Measurements from ENCODE around the gene MRPS18C.
"Not testable (repeated sequence)": the region's sequence is repeated elsewhere in the genome, so short reads cannot be mapped to it uniquely, and the experiment has no call there.

MRPS18C gene

DNA sequence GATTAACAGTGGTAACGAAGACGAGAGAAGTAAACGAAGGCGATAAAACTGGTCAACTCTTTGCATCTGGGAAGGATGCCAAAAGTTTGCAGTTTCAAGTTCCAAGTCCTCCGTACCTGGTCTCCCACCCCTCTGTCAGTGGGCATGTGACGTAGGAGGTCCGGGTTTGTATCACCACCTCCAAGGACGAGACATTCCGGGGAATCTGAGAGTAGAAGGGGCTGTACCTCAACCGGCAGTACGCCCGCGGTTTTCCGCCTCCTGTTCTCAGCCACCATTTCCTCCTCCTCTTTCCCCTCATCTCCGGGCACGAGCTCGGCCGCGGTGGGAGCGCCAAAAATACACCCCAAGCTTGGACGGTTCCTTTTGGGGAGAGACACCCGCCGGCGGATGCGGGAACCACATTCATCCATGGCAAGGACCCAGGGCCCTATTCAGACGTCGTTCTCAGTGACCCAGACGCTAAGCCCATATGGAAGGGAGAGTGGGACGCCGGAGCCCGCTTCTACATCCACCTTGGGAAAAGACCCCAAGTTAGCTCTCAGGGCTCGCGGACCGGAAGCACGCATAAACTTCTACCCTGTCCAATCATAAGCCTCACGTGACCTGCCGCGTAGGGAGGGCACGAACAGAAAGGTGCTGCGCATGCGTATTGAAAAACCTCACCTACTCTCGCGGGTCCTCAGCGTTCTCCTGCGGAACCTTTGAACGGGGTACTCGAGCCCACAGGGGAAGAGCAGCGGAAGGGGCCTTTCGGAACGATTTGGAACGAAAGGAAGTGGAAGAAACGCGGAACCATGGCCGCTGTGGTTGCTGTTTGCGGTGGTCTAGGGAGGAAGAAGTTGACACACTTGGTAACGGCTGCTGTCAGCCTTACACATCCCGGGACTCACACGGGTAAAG, at the start of gene MRPS18C, which contains the start of gene HELQ:
Gene MRPS18C (plus strand): TSS at position 778 of the 903 bp plus-strand sequence. CDS start 20 bp downstream, at position 798.
Gene HELQ (minus strand): TSS at position 543 of the 903 bp plus-strand sequence. CDS start 130 bp downstream, at position 413.
- peak; percentile 83 for DNase-seq (ENCODE audit: low read depth)

DNA sequence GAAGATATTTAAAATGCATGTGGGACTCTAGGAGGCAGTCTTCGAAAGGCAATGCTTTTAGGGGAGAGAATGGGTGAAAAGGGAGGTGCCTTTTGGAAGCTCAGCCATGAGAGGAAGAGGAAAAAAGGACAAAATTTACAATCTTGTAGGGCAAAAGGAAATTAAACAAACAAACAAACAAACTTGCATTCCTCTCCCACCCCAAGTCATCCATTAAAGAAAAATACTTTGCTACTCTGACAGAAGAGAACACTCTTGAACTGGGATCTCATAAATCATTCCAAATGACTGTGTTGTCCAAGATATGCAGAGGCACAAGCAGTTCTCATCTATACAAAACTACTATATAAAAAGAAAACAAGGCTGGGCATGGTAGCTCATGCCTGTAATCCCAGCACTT, 47.0 kb upstream of the MRPS18C start:
- no peak for DNase-seq (ENCODE audit: low read depth)

- DNase-seq (ENCODE audit: low read depth) = no peak
These were observed 42.2 kb upstream of the MRPS18C start for GRCh38 chr4:83413676-83414075.

- no peak for DNase-seq (ENCODE audit: low read depth)
These were observed 38.3 kb upstream of the MRPS18C start for GRCh38 chr4:83417566-83417965.

DNA sequence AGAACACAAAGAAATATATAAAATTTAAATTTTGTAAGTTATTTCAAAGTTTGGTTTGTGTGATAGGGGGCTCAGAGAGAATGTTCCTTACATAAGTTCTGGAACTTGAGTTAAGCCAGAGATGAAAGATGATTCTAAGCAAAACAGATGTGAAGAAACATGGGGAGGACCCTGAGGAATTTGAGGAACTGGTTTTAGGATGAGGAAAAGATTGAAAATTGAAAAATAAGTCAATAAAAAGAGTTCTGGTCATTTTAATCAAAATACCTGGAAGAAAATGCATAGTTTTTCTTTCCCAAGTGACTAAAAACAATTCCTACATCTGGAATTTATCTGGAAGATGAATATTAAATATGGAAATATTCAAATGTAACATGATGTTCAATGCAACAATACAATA, 37.6 kb upstream of the MRPS18C start:
- DNase-seq (ENCODE audit: low read depth) = no peak

DNA sequence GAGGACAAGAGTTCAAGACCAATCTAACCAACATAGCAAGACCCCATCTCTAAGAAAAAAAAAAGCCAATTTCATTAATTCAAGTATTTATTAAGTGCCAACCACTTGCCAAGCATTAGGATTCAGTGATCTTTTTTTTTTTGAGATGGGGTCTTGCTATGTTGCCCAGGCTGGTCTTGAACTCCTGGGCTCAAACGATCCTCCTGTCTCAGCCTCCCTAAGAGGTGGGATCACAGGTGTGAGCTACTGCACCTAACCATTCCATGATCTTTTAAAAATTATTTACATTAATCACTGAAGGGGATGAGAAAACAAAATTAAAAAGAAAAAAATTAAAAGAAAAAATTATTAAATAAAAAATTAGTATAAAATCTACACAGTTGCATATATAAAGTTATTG, 24.7 kb upstream of the MRPS18C start:
- DNase-seq (ENCODE audit: low read depth) = no peak

GRCh38 chr4:83436680-83437079, 19.2 kb upstream of the MRPS18C start:
- no peak for DNase-seq (ENCODE audit: low read depth)

GRCh38 chr4:83438719-83439118, 17.1 kb upstream of the MRPS18C start:
- DNase-seq (ENCODE audit: low read depth) = no peak

DNA sequence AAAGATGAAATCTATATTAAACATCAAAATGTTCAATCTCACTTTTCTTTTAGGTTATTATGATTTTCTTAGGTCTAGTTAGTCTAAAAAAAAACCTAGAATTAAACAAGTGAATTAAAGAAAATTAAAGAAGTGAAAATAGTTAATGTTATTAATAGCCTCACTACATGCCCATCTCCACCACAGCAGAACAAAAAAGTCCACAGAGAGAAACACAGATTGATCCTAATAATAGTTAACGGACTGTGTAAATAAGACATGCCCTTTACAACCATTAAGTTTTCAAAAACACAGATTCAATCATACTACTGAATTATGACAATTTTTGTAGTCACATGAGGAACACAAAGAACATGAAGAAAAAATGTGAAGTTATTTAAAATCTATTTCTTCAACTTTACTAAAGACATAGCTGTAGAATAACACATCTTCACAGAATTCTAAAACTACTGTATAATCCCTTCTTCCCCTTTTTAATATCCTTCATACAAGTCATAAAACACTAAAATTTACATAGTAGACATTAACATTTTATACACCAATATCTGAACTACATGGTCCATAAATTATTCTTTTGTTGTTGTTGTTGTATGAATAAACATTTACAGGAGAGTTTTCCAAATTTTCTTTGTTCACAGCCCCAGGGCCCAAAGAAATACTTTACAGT, 15.6 kb upstream of the MRPS18C start:
- DNase-seq (ENCODE audit: low read depth) = no peak

GRCh38 chr4:83440899-83441298, 15.0 kb upstream of the MRPS18C start:
- DNase-seq (ENCODE audit: low read depth) = no peak

GRCh38 chr4:83449009-83449408, 6.8 kb upstream of the MRPS18C start:
- DNase-seq (ENCODE audit: low read depth) = no peak

DNA sequence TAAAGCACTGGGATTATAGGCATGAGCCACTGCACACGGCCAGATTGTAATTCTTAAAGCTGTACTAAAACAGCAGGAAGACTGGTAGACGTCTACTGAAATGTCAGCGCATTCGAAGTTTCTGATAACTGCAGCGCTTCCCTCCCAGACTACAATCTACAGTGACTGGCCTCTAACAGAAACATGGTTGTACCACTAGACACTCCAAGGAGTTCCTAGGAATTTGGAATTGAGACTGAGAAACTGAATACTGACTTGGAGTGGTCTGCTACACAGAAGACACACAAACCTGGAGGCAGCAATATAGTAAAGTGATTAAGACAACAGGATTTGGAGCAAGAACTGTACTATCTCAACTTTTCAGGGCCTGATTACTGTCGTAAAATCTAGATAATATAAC, 1.2 kb upstream of the MRPS18C start:
- DNase-seq (ENCODE audit: low read depth) = no peak

DNA sequence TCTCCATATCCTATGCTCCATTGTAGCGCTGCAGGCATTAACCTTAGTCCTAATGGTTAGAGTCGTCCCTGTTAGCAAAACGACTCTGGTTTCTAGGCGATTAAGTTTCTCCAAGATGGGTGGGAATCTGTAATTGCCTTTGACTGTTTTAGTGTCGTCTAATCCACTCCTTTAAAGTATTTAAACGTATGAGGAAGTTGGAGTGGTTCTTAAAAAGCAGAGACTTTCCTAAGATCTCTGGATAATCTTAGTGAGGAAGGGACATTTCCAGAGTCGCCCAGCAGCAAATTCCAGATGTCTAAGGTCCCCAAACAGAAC, 285 bp downstream of the MRPS18C start:
- no peak for DNase-seq (ENCODE audit: low read depth)

DNA sequence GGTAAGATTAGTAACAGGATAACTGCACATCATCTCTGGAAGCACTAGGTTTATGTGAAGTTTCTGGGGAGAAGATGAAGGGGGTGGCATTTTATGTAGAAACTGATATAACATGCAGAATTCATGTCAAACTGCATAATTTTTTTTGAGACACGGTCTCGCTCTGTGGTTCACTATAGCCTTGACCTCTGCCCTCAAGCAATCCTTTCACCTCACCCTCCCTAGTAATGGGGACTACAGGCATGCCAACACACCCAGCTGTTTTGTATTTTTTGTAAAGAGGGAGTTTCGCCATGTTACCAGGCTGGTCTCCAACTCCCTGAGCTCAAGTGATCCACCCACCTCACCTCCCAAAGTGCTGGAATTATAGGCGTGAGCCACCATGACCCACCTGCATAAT, 17.6 kb downstream of the MRPS18C start:
- DNase-seq (ENCODE audit: low read depth) = no peak

GRCh38 chr4:83473966-83474365, 18.1 kb downstream of the MRPS18C start:
- DNase-seq (ENCODE audit: low read depth) = no peak

- peak; percentile 87 for DNase-seq (ENCODE audit: low read depth)
These were observed 28.9 kb downstream of the MRPS18C start, which contains the start of gene ABRAXAS1 for GRCh38 chr4:83484500-83485461. ABRAXAS1 (minus strand) TSS chr4:83485100; CDS start chr4:83485072, 28 bp downstream.

DNA sequence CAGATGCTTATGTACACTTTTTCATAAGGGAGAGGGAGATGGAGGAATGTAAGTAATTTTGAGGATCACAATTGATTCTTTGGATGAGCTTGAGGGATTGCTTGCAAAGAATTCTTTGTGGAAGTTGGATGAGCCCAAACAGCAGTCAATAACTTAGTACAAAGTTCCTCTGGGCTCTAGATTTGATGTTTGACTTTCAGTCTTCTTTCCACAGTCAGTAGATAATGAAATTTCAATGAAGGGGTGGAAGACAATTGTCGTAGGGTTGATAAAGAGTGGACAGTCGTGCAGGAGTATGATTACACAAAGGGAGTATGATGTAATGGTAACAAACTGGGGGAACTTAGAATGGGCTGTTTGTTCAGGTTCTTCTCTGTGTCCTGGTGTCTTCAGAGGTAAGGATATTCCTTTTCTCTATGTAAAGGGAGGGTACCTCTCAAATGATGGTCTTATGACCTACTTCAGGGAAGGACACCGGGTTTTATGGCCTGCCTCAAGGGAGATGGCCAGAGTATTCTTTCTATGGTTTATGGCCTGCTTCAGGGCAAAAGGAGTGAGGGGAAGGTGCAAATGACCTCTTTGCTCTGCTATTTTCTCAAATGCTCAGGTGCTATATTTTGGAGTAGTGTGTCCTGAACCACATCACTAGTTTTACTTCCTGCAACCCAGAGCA, 30.7 kb downstream of the MRPS18C start:
- no peak for DNase-seq (ENCODE audit: low read depth)

DNA sequence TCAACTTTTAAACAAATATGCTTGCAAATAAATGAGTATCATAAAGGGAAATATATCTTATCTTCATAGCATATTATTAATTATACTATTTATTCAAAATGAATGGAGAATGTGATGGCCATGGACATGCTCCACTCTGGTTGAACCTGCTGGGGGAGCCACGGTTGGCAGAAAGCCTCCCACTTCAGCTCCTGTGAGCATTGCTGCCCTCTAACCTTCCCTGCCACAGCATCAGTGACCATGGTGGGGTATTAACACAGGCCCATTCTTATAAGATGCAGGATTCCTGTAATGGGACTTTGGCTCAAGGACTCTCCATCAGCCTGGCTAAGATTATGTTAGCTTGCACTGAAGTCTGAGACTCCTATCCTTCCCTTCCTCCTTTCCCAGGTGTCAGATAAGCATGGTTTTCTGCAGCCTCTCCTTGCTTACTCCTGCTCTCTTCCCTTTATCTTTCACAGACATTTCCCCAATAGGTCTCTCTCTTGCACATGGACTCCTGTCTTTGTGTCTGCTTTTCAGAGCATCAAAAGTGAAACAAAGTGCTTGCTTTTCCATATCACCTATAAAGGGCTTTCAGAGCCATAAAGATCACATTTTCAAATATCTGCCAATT, 34.0 kb downstream of the MRPS18C start:
- no peak for DNase-seq (ENCODE audit: low read depth)

DNA sequence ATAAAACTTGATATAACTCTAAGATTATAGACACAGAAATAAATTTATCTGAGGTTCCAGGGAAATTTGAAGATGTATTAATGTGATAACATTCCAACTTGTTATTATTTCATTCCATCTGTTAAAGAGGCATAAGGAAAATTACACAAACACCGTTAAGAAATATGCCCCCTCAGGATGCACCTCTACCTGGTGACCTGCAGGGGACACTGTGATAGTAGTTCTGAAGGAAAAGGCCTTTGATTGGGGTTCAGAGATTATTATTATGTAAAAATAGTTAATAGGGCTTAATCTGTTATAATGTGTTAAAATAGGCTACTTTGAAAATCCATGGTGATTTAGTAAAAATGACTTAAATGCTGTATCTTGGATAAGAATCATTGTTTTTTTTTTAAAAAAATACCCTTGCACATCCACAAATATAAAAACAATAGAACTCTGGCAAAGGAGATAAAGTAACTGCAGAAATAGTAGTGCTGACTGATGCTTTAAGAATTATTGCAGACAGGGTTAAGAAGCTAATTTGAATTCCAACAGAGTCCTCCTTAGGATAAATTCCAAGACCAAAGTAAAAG, 35.1 kb downstream of the MRPS18C start:
- DNase-seq (ENCODE audit: low read depth) = no peak

GRCh38 chr4:83496085-83496917, 40.4 kb downstream of the MRPS18C start:
- not testable (repeated sequence) for DNase-seq (ENCODE audit: low read depth)
